Uterus (tissue), 4 donors: Measurements from ENCODE around the gene PRUNE2. TPM values are rescaled to one million over a fixed set of nuclear protein-coding genes. Genes with fewer than 3 reads are reported as not detected.

Experiments
- DNase-seq, 2 donors: peaks; one replicate each; pipeline ENCODE4 v3.0.0-alpha.2; 2019 to 2020
- H3K27ac ChIP-seq, 2 donors: fragments of 200-600 bp; sonication (generic); 1 replicate in 1 of 2; 2 replicates in 1 of 2; pipeline ENCODE4 v1.5.1; 2016 to 2018
- H3K27me3 ChIP-seq, 2 donors: fragments of 200-600 bp; sonication (generic); one replicate each; pipeline ENCODE4 v1.5.1; 2018 to 2019; ENCODE audit warnings: control low read depth in 1 of 2
- H3K36me3 ChIP-seq, 2 donors: fragments of 200-600 bp; sonication (generic); one replicate each; pipeline ENCODE4 v1.5.1; 2019; ENCODE audit warnings: control low read depth in 1 of 2
- H3K4me1 ChIP-seq, 2 donors: fragments of 200-600 bp; sonication (generic); one replicate each; pipeline ENCODE4 v1.5.1; 2018 to 2019; ENCODE audit warnings: control low read depth in 1 of 2
- H3K4me3 ChIP-seq, 2 donors: fragments of 200-600 bp; sonication (generic); 1 replicate in 1 of 2; 2 replicates in 1 of 2; pipeline ENCODE4 v1.5.1; 2018 to 2019; ENCODE audit warnings: mild to moderate bottlenecking in 1 of 2
- H3K9me3 ChIP-seq, 2 donors: fragments of 200-600 bp; sonication (generic); one replicate each; pipeline ENCODE4 v1.5.1; 2019; ENCODE audit warnings: control low read depth in 1 of 2
- CTCF ChIP-seq, 4 experiments: fragments of 200-600 bp in 2 of 4; fragments of 450-650 bp in 2 of 4; sonication (generic) in 2 of 4; IDR thresholded peaks; one replicate each; pipeline ENCODE4 v1.5.1; 2016 to 2019; ENCODE audit warnings: antibody characterized with exemption in 4 of 4, mild to moderate bottlenecking in 2 of 4, moderate library complexity in 1 of 4
- POLR2A ChIP-seq, 2 donors: fragments of 450-650 bp; IDR thresholded peaks; one replicate each; pipeline ENCODE4 v1.6.1; 2016; ENCODE audit warnings: antibody characterized with exemption in 2 of 2, mild to moderate bottlenecking in 1 of 2, moderate library complexity in 1 of 2
- intact Hi-C: fragments of 100-400 bp; cut with DNase I; formaldehyde crosslinking; loops from one replicate; pipeline ENCODE4 v1.15.1; 2023; ENCODE audit warnings: low total_unique reads
- total RNA-seq, 4 donors: library from RNA; depleted of rRNA in 3 of 4; stranded (reverse); fragments of >200 nt in 3 of 4; gene quantifications; one replicate each; pipeline versions ENCODE4 v1.1.0 to v1.2.4, GENCODE V29; 2014 to 2023
- donor health status: DM: yes; HTN: yes; CAD: no.

PRUNE2 gene
- total RNA-seq, 4 donors from 2014 or later: 51.4 to 187 (median 97.1) TPM

- no peak for DNase-seq
- Histone ChIP-seq H3K27me3 (no peaks in the 10 kb centered on the region), H3K4me3 (no peak overlapping the region), H3K36me3 (no peaks in the 10 kb centered on the region), H3K27ac (no peak overlapping the region), H3K9me3 (no peaks in the 10 kb centered on the region), H3K4me1 (no peaks in the 10 kb centered on the region)
- no peak for TF ChIP-seq CTCF (IDR thresholded peaks at IDR 0.05)
- no peak for TF ChIP-seq POLR2A (IDR thresholded peaks at IDR 0.05)
- intact Hi-C loops: no loop called here
These were observed 324.2 kb downstream of the PRUNE2 start for GRCh38 chr9:76581731-76582130.

- Histone ChIP-seq H3K36me3 (no peaks in the 10 kb centered on the region), H3K9me3 (no peaks in the 10 kb centered on the region), H3K4me1 (no peaks in the 10 kb centered on the region), H3K27me3 (no peaks in the 10 kb centered on the region), H3K27ac (no peak overlapping the region), H3K4me3 (no peak overlapping the region)
- intact Hi-C loops: no loop called here
- no peak for DNase-seq
- TF ChIP-seq POLR2A (IDR thresholded peaks at IDR 0.05) (no peak), CTCF (IDR thresholded peaks at IDR 0.05) (no peak)
These were observed 325.1 kb downstream of the PRUNE2 start for GRCh38 chr9:76580820-76581219.

- intact Hi-C loops: no loop called here
- TF ChIP-seq CTCF (IDR thresholded peaks at IDR 0.05): no peak
- no peak for TF ChIP-seq POLR2A (IDR thresholded peaks at IDR 0.05)
These were observed 325.7 kb downstream of the PRUNE2 start for GRCh38 chr9:76580188-76580587.

GRCh38 chr9:76576344-76576743 lies 329.6 kb downstream of the PRUNE2 start:
- H3K27me3 ChIP-seq: no peaks in the 10 kb centered on the region
- H3K9me3 ChIP-seq: no peaks in the 10 kb centered on the region
- no peak for TF ChIP-seq CTCF (IDR thresholded peaks at IDR 0.05)
- TF ChIP-seq POLR2A (IDR thresholded peaks at IDR 0.05): no peak
- no peak for DNase-seq
- intact Hi-C loops: no loop called here
- no peak overlapping the region for H3K4me3 ChIP-seq
- H3K36me3 ChIP-seq: no peaks in the 10 kb centered on the region
- H3K27ac ChIP-seq: no peak overlapping the region
- no peaks in the 10 kb centered on the region for H3K4me1 ChIP-seq

More at GRCh38 chr9:76580188-76580587, 325.7 kb downstream of the PRUNE2 start:
- Histone ChIP-seq H3K27ac (no peak overlapping the region), H3K27me3 (no peaks in the 10 kb centered on the region), H3K36me3 (no peaks in the 10 kb centered on the region), H3K9me3 (no peaks in the 10 kb centered on the region), H3K4me3 (no peak overlapping the region), H3K4me1 (no peaks in the 10 kb centered on the region)
- no peak for DNase-seq

- no peak overlapping the region for H3K27ac ChIP-seq
- DNase-seq: no peak
- no peaks in the 10 kb centered on the region for H3K27me3 ChIP-seq
- intact Hi-C loops: no loop called here
- H3K4me1 ChIP-seq: no peaks in the 10 kb centered on the region
- H3K9me3 ChIP-seq: no peaks in the 10 kb centered on the region
- TF ChIP-seq CTCF (IDR thresholded peaks at IDR 0.05) (no peak), POLR2A (IDR thresholded peaks at IDR 0.05) (no peak)
- H3K4me3 ChIP-seq: no peak overlapping the region
- no peaks in the 10 kb centered on the region for H3K36me3 ChIP-seq
These were observed 330.2 kb downstream of the PRUNE2 start for GRCh38 chr9:76575761-76576160.
